Mammary epithelial cell (primary cell): ENCODE results near the gene MRFAP1.

ENCODE experiments used
- CTCF ChIP-seq, 2 donors: IDR thresholded peaks in 1 of 2; conservative IDR thresholded peaks in 1 of 2; 2 replicates each; pipeline ENCODE4 v1.5.1; 2011 to 2012; ENCODE audit warnings: inconsistent platforms in 2 of 2, low read length in 2 of 2, mild to moderate bottlenecking in 2 of 2, control low read depth in 1 of 2, low read depth in 1 of 2; ENCODE audit not compliant: insufficient read depth in 1 of 2; ENCODE audit errors: extremely low read depth in 1 of 2
- EZH2 ChIP-seq: IDR thresholded peaks from 2 replicates; pipeline ENCODE4 v1.6.1; 2012; ENCODE audit warnings: low read length, inconsistent platforms, borderline replicate concordance

GRCh38 chr4:6657242-6658208 is 17.0 kb downstream of the MRFAP1 start:
- TF ChIP-seq CTCF (conservative IDR thresholded peaks at IDR 0.05 in 1 of 2, IDR thresholded peaks at IDR 0.05 in 1 of 2; ENCODE audit: extremely low read depth in 1 of 2, insufficient read depth in 1 of 2, low read depth in 1 of 2, low read length in 2 of 2), result no peak
- TF ChIP-seq EZH2, result no peak
